Endothelial cell of umbilical vein (primary cell): ENCODE measurements around the gene DUSP6. TPM values are rescaled to one million over a fixed set of nuclear protein-coding genes. Genes with fewer than 3 reads are reported as not detected.

Source experiments
- BruUV-seq: library from RNA; stranded (reverse); fragments of 400-500 nt; replicated peaks from 2 replicates; lab custom pipeline; 2021; lab: Mats Ljungman, UMichigan
- CTCF ChIA-PET: fragments of 300-600, 350-600 bp; sonication (Branson Sonifier 250); formaldehyde crosslinking; loops from one replicate; lab custom pipeline; 2021; ENCODE audit warnings: antibody characterized with exemption, inconsistent platforms; lab: Charles Lee
- POLR2A ChIA-PET: fragments of 300-600, 350-600 bp; sonication (Branson Sonifier 250); formaldehyde crosslinking; loops from one replicate; lab custom pipeline; 2021; ENCODE audit warnings: antibody characterized with exemption, inconsistent platforms; lab: Charles Lee
- DNase-seq: peaks from one replicate; pipeline ENCODE4 v3.0.0-alpha.2; 2011; ENCODE audit warnings: low read depth, low spot score
- FAIRE-seq: peaks from 2 replicates; lab custom pipeline; 2011; peaks lifted over from hg19 to GRCh38; lab: Jason Lieb, UNC
- H2AFZ ChIP-seq: 2 replicates; pipeline ENCODE4 v1.6.0; 2012; ENCODE audit warnings: low read depth, low read length, control low read depth, inconsistent platforms
- H3K27ac ChIP-seq: 2 replicates; pipeline ENCODE4 v1.5.1; 2011; ENCODE audit warnings: low read depth, mild to moderate bottlenecking, control low read depth, low read length, moderate library complexity; ENCODE audit not compliant: insufficient read depth
- H3K27me3 ChIP-seq, 2 experiments: 2 replicates each; pipeline versions ENCODE4 v1.6.0 to v1.6.1; 2011; ENCODE audit warnings: low read length in 2 of 2, mixed read lengths in 1 of 2; ENCODE audit not compliant: control insufficient read depth in 2 of 2, insufficient read depth in 2 of 2
- H3K36me3 ChIP-seq, 2 experiments: 2 replicates in 1 of 2; 3 replicates in 1 of 2; pipeline ENCODE4 v1.5.1; 2011; ENCODE audit warnings: low read length in 2 of 2, mild to moderate bottlenecking in 1 of 2, moderate library complexity in 1 of 2; ENCODE audit not compliant: control insufficient read depth in 2 of 2, insufficient read depth in 2 of 2; ENCODE audit errors: extremely low read depth in 1 of 2
- H3K4me1 ChIP-seq: 3 replicates; pipeline ENCODE4 v1.5.1; 2011; ENCODE audit warnings: mild to moderate bottlenecking, low read length; ENCODE audit not compliant: control insufficient read depth, insufficient read depth; ENCODE audit errors: extremely low read depth
- H3K4me2 ChIP-seq: 2 replicates; pipeline ENCODE4 v1.6.1; 2011; ENCODE audit warnings: low read length, control low read depth, mixed read lengths; ENCODE audit not compliant: insufficient read depth
- H3K4me3 ChIP-seq, 3 experiments: fragments of 200-600 bp in 1 of 3; sonication (generic), shearing (Covaris generic) in 1 of 3; replicated peaks in 1 of 3; 2 replicates each; pipeline ENCODE4 v1.5.1; 2011 to 2016; ENCODE audit warnings: control low read depth in 3 of 3, low read length in 3 of 3, mild to moderate bottlenecking in 2 of 3, inconsistent platforms in 1 of 3, low read depth in 1 of 3, moderate library complexity in 1 of 3; ENCODE audit not compliant: insufficient read depth in 1 of 3
- H3K79me2 ChIP-seq: 2 replicates; pipeline ENCODE4 v1.6.0; 2012; ENCODE audit warnings: low read length, inconsistent platforms; ENCODE audit not compliant: control insufficient read depth, insufficient read depth
- H3K9ac ChIP-seq: replicated peaks from 2 replicates; pipeline ENCODE3; 2011; ENCODE audit warnings: low read length, control low read depth; ENCODE audit not compliant: insufficient read depth; ENCODE audit errors: extremely low read depth
- H3K9me1 ChIP-seq: replicated peaks from 3 replicates; pipeline ENCODE4 v1.6.0; 2011; ENCODE audit warnings: mild to moderate bottlenecking, low read length; ENCODE audit not compliant: control insufficient read depth, insufficient read depth; ENCODE audit errors: extremely low read depth
- H3K9me3 ChIP-seq: replicated peaks from 2 replicates; pipeline ENCODE4 v1.5.1; 2012; ENCODE audit warnings: low read length, inconsistent platforms; ENCODE audit not compliant: control insufficient read depth, insufficient read depth
- H4K20me1 ChIP-seq: replicated peaks from 2 replicates; pipeline ENCODE3; 2011; ENCODE audit warnings: mild to moderate bottlenecking, low read length; ENCODE audit not compliant: control insufficient read depth, insufficient read depth; ENCODE audit errors: extremely low read depth
- EZH2 ChIP-seq: IDR thresholded peaks from 2 replicates; pipeline ENCODE4 v1.6.1; 2012; ENCODE audit warnings: borderline replicate concordance, low read depth, mild to moderate bottlenecking, moderate library complexity, low read length, inconsistent platforms; ENCODE audit not compliant: severe bottlenecking
- FOS ChIP-seq: IDR thresholded peaks from 2 replicates; pipeline ENCODE4 v1.6.1; 2011; ENCODE audit warnings: mild to moderate bottlenecking, low read length, moderate library complexity, borderline replicate concordance; ENCODE audit not compliant: insufficient read depth
- GATA2 ChIP-seq: IDR thresholded peaks from 2 replicates; pipeline ENCODE4 v1.7.0; 2011; ENCODE audit warnings: low read depth, mild to moderate bottlenecking, moderate library complexity, mixed read lengths, low read length; ENCODE audit not compliant: insufficient read length, insufficient read depth
- JUN ChIP-seq: IDR thresholded peaks from 2 replicates; pipeline ENCODE4 v1.6.1; 2011; ENCODE audit warnings: borderline replicate concordance, low read depth; ENCODE audit not compliant: insufficient read length, insufficient read depth
- MYC ChIP-seq: IDR thresholded peaks from one replicate; pipeline ENCODE4 v1.6.1; 2011; ENCODE audit warnings: mild to moderate bottlenecking, low read depth, low read length
- POLR2A ChIP-seq: IDR thresholded peaks from 2 replicates; pipeline ENCODE4 v1.6.1; 2012; ENCODE audit warnings: low read depth, mild to moderate bottlenecking, control low read depth, low read length
- POLR2AphosphoS5 ChIP-seq: IDR thresholded peaks from 2 replicates; pipeline ENCODE4 v1.6.1; 2012; ENCODE audit warnings: low read depth, mild to moderate bottlenecking, control low read depth, low read length, moderate library complexity; ENCODE audit not compliant: insufficient read depth
- dilution Hi-C: fragments of 300-500 bp; cut with MboI; formaldehyde crosslinking; loops from one replicate; pipeline ENCODE4 v1.15.0; 2019; ENCODE audit warnings: low sequenced_read_pairs; ENCODE audit not compliant: extremely low pct_ligation_motif_present
- intact Hi-C: fragments of 100-400 bp; cut with micrococcal nuclease; formaldehyde crosslinking; loops from one replicate; pipeline ENCODE4 v1.10.0; 2022
- polyA plus RNA-seq, 4 experiments: library from polyadenylated mRNA; depleted of rRNA in 3 of 4; stranded (reverse) in 3 of 4; unstranded in 1 of 4; fragments of >200 nt; gene quantifications; 2 replicates each; pipeline versions ENCODE4 v1.2.1 to v1.2.3, GENCODE V29; 2011 to 2012; ENCODE audit warnings: missing spikeins in 1 of 4
- total RNA-seq: library from RNA; stranded (reverse); gene quantifications from 2 replicates; pipeline ENCODE4 v1.2.3, GENCODE V29; 2021
- TF ChIP-seq, protein P1 (sequence below): IDR thresholded peaks from 2 replicates; pipeline ENCODE4 v1.6.1; 2011; ENCODE audit not compliant: insufficient read depth, insufficient read length
- TF ChIP-seq, protein P2 (sequence below), 2 donors: IDR thresholded peaks; 1 replicate in 1 of 2; 2 replicates in 1 of 2; pipeline ENCODE4 v1.5.1; 2011; ENCODE audit warnings: low read length in 2 of 2, mild to moderate bottlenecking in 2 of 2, moderate library complexity in 2 of 2, control low read depth in 1 of 2, inconsistent platforms in 1 of 2, low read depth in 1 of 2; ENCODE audit not compliant: insufficient read depth in 1 of 2; ENCODE audit errors: extremely low read depth in 1 of 2

DUSP6 gene
- total and polyA plus RNA-seq, 2 donors (not counting 3 experiments of a cell fraction or from before 2014, with no cell fraction given): 148 to 149 TPM

- intact Hi-C loops: loop anchor here (1.0 to 5.0 kb wide), 4 partner anchors 81 to 473 kb away; partner anchors contain the start of gene ATP2B1
- Histone ChIP-seq H4K20me1 (no peaks in the 10 kb centered on the region), H2AFZ (no peak overlapping the region), H3K79me2 (no peaks in the 10 kb centered on the region), H3K36me3 (no peaks in the 10 kb centered on the region), H3K27me3 (no peaks in the 10 kb centered on the region), H3K4me1 (peaks cover 72% of the 10 kb centered on the region), H3K4me3 (peak overlapping the region in 1 of 3 experiments; percentile 2), H3K9ac (peak overlapping the region; percentile 61), H3K9me3 (no peaks in the 10 kb centered on the region), H3K27ac (peak overlapping the region; percentile 93), H3K4me2 (peak overlapping the region; percentile 74), H3K9me1 (no peaks in the 10 kb centered on the region)
- TSS peak; percentile 38 for BruUV-seq
- FAIRE-seq: no peak
- ChIA-PET POLR2A (interaction anchor here (1.9 kb wide), 1 partner anchor 18 kb away, joined by 9 read pairs; the partner anchor contains the start of gene DUSP6), CTCF (interaction anchor here (0.6 to 9.2 kb wide), 5 partner anchors 17 to 419 kb away, joined by 3 to 49 read pairs (median 5); partner anchors contain the start of gene DUSP6)
- TF ChIP-seq GATA2 (no peak), POLR2A (no peak), JUN (no peak), FOS (no peak), EZH2 (no peak), MYC (no peak), POLR2AphosphoS5 (no peak)
- TF ChIP-seq, protein P1, sequence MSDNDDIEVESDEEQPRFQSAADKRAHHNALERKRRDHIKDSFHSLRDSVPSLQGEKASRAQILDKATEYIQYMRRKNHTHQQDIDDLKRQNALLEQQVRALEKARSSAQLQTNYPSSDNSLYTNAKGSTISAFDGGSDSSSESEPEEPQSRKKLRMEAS: no peak
- TF ChIP-seq, protein P2, sequence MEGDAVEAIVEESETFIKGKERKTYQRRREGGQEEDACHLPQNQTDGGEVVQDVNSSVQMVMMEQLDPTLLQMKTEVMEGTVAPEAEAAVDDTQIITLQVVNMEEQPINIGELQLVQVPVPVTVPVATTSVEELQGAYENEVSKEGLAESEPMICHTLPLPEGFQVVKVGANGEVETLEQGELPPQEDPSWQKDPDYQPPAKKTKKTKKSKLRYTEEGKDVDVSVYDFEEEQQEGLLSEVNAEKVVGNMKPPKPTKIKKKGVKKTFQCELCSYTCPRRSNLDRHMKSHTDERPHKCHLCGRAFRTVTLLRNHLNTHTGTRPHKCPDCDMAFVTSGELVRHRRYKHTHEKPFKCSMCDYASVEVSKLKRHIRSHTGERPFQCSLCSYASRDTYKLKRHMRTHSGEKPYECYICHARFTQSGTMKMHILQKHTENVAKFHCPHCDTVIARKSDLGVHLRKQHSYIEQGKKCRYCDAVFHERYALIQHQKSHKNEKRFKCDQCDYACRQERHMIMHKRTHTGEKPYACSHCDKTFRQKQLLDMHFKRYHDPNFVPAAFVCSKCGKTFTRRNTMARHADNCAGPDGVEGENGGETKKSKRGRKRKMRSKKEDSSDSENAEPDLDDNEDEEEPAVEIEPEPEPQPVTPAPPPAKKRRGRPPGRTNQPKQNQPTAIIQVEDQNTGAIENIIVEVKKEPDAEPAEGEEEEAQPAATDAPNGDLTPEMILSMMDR (IDR thresholded peaks at IDR 0.05; ENCODE audit: extremely low read depth in 1 of 2, insufficient read depth in 1 of 2, low read depth in 1 of 2, low read length in 2 of 2): no peak
- dilution Hi-C loops: no loop called here
- no peak for DNase-seq
Observed at GRCh38 chr12:89370421-89370831, 18.1 kb upstream of the DUSP6 start.
